HepG2 (cell line): ENCODE data around the gene NID2. TPM values are rescaled to one million over a fixed set of nuclear protein-coding genes. Genes with fewer than 3 reads are reported as not detected.

Experiments used
- ATAC-seq: fragments of 200-7000 bp; cut with Tn5 transposase; 3 replicates; pipeline ENCODE4 v1.9.1; 2020; ENCODE audit warnings: mild to moderate bottlenecking, moderate library complexity
- BruUV-seq: library from RNA; stranded (reverse); fragments of 400-500 nt; replicated peaks from 2 replicates; lab custom pipeline; 2021; lab: Mats Ljungman, UMichigan
- CTCF ChIA-PET: fragments of 300-600 bp; formaldehyde crosslinking; extraction: SDS; loops from one replicate; lab custom pipeline; 2021; ENCODE audit warnings: low total read pairs, inconsistent platforms, low intra/inter-chr PET ratio; lab: Yijun Ruan, JAX
- POLR2A ChIA-PET: fragments of 350-600 bp; sonication (Branson Sonifier 250); formaldehyde crosslinking; loops from one replicate; lab custom pipeline; 2020; ENCODE audit warnings: antibody characterized with exemption, inconsistent platforms; lab: Yijun Ruan, JAX
- DNase-seq: peaks from one replicate; pipeline ENCODE4 v3.0.0-alpha.2; 2015; ENCODE audit warnings: low spot score
- FAIRE-seq: peaks from 3 replicates; lab custom pipeline; 2011; peaks lifted over from hg19 to GRCh38; lab: Jason Lieb, UNC
- H2AFZ ChIP-seq: one replicate; pipeline ENCODE4 v1.6.1; 2011; ENCODE audit warnings: low read length, inconsistent platforms
- H3K27ac ChIP-seq: fragments of 300-600 bp; 3 replicates; pipeline ENCODE4 v1.8.0; 2011; ENCODE audit warnings: mixed run types, mild to moderate bottlenecking, mixed read lengths, low read length, inconsistent platforms; ENCODE audit not compliant: insufficient read depth; ENCODE audit errors: extremely low read length
- H3K27me3 ChIP-seq, 2 experiments: fragments of 200-600 bp in 1 of 2; 2 replicates in 1 of 2; 3 replicates in 1 of 2; pipeline versions ENCODE4 v1.6.0 to v1.8.0; 2011; ENCODE audit warnings: low read length in 2 of 2, mild to moderate bottlenecking in 2 of 2, moderate library complexity in 2 of 2, inconsistent platforms in 1 of 2; ENCODE audit not compliant: insufficient read depth in 2 of 2, control insufficient read depth in 1 of 2
- H3K36me3 ChIP-seq, 2 experiments: fragments of 200-600 bp in 1 of 2; replicated peaks in 1 of 2; 2 replicates in 1 of 2; 3 replicates in 1 of 2; pipeline versions ENCODE4 v1.5.1 to v1.8.0; 2011; ENCODE audit warnings: low read length in 2 of 2, inconsistent platforms in 1 of 2; ENCODE audit not compliant: insufficient read depth in 2 of 2, control insufficient read depth in 1 of 2
- H3K4me1 ChIP-seq: 2 replicates; pipeline ENCODE4 v1.5.1; 2012; ENCODE audit warnings: low read length, inconsistent platforms; ENCODE audit not compliant: insufficient read depth
- H3K4me2 ChIP-seq: 2 replicates; pipeline ENCODE4 v1.6.0; 2011; ENCODE audit warnings: low read depth, low read length, inconsistent platforms
- H3K4me3 ChIP-seq, 3 experiments: fragments of 200-600 bp in 1 of 3; sonication (generic), shearing (Covaris generic) in 1 of 3; replicated peaks in 1 of 3; 2 replicates each; pipeline ENCODE4 v1.5.1; 2011 to 2016; ENCODE audit warnings: low read length in 3 of 3, inconsistent platforms in 2 of 3, low read depth in 2 of 3, mild to moderate bottlenecking in 2 of 3, control low read depth in 1 of 3, mixed read lengths in 1 of 3; ENCODE audit not compliant: insufficient read depth in 1 of 3
- H3K79me2 ChIP-seq: one replicate; pipeline ENCODE4 v1.6.1; 2011; ENCODE audit warnings: low read length, inconsistent platforms; ENCODE audit not compliant: insufficient read depth
- H3K9ac ChIP-seq: 2 replicates; pipeline ENCODE4 v1.6.0; 2011; ENCODE audit warnings: mild to moderate bottlenecking, low read depth, low read length, inconsistent platforms; ENCODE audit not compliant: insufficient read depth
- H3K9me3 ChIP-seq: 2 replicates; pipeline ENCODE4 v1.5.1; 2012; ENCODE audit warnings: mild to moderate bottlenecking, low read length
- H4K20me1 ChIP-seq: 2 replicates; pipeline ENCODE4 v1.6.0; 2011; ENCODE audit warnings: inconsistent platforms, mild to moderate bottlenecking, low read length, moderate library complexity; ENCODE audit not compliant: insufficient read depth
- CSRNP2 ChIP-seq: sonication (generic); formaldehyde crosslinking; conservative IDR thresholded peaks from 2 replicates; pipeline ENCODE4 v1.8.0; 2022; ENCODE audit warnings: low read depth, missing genetic modification reagents
- HCFC1 ChIP-seq: fragments of 150-350 bp; IDR thresholded peaks from 2 replicates; pipeline ENCODE4 v1.6.1; 2014; ENCODE audit warnings: low read depth, low read length
- ZHX2 ChIP-seq, 2 experiments: sonication (generic) in 1 of 2; formaldehyde crosslinking in 1 of 2; IDR thresholded peaks; 2 replicates each; pipeline versions ENCODE4 v1.6.1 to v1.9.0; 2014 to 2022; ENCODE audit warnings: antibody characterized with exemption in 1 of 2, borderline replicate concordance in 1 of 2, inconsistent platforms in 1 of 2, low read depth in 1 of 2, missing genetic modification reagents in 1 of 2
- ZNF124 ChIP-seq: sonication (generic); formaldehyde crosslinking; IDR thresholded peaks from 2 replicates; pipeline ENCODE4 v1.4.0; 2020; ENCODE audit warnings: missing genetic modification reagents
- ZNF296 ChIP-seq: sonication (generic); formaldehyde crosslinking; conservative IDR thresholded peaks from 2 replicates; pipeline ENCODE4 v1.5.0; 2020; ENCODE audit warnings: mild to moderate bottlenecking, missing genetic modification reagents
- ZNF784 ChIP-seq: sonication (generic); formaldehyde crosslinking; IDR thresholded peaks from 2 replicates; pipeline ENCODE4 v1.5.1; 2020; ENCODE audit warnings: missing genetic modification reagents, mild to moderate bottlenecking, borderline replicate concordance
- WGBS: methylation state at CpG from one replicate; pipeline ENCODE4 v1.1.6; 2017; ENCODE audit warnings: low lambda C conversion rate; 5-methylcytosine and 5-hydroxymethylcytosine counted together
- in situ Hi-C: cut with HindIII; loops from 2 replicates; pipeline ENCODE4 v1.10.0; 2017; ENCODE audit warnings: low pct_unique_long_range_greater_than_20kb; ENCODE audit not compliant: extremely low pct_ligation_motif_present
- intact Hi-C: fragments of 100-400 bp; cut with micrococcal nuclease; formaldehyde crosslinking; loops from one replicate; pipeline ENCODE4 v1.10.0; 2022; ENCODE audit not compliant: unreplicated experiment
- polyA plus RNA-seq, 8 experiments: library from polyadenylated mRNA; depleted of rRNA in 3 of 8; stranded (reverse) in 7 of 8; unstranded in 1 of 8; fragments of >200 nt; fragmentation: Illumina TruSeq in 4 of 8; extraction: Trizol in 4 of 8; gene quantifications; 2 replicates each; pipeline versions ENCODE4 v1.2.1 to v1.2.3, GENCODE V29; 2011 to 2016; ENCODE audit warnings: low read depth in 4 of 8, missing spikeins in 1 of 8, mixed read lengths in 1 of 8; ENCODE audit not compliant: insufficient read depth in 1 of 8
- total RNA-seq, 5 experiments: library from RNA; depleted of rRNA; stranded (reverse); fragments of >200 nt; fragmentation: Illumina TruSeq; extraction: Trizol; gene quantifications; 2 replicates each; pipeline ENCODE4 v1.2.3, GENCODE V29; 2016; ENCODE audit warnings: low read depth in 1 of 5

The NID2 gene
- total and polyA plus RNA-seq, 2 of the 13 experiments (the other 11 are each of a cell fraction or from before 2014, with no cell fraction given), result 0.11 TPM; not detected in 1

- Histone ChIP-seq H3K79me2 (peaks cover 3% of the 10 kb centered on the region), H3K27ac (no peak overlapping the region), H3K9ac (no peak overlapping the region), H3K4me2 (no peak overlapping the region), H2AFZ (no peak overlapping the region), H4K20me1 (no peaks in the 10 kb centered on the region), H3K4me3 (no peak overlapping the region), H3K36me3 (peaks cover 17 to 70% of the 10 kb centered on the region in 2 experiments), H3K9me3 (no peaks in the 10 kb centered on the region), H3K27me3 (no peaks in the 10 kb centered on the region), H3K4me1 (no peaks in the 10 kb centered on the region)
- no TSS peak for BruUV-seq
- no peak for FAIRE-seq
- no peak for ATAC-seq
- no peak for TF ChIP-seq CSRNP2 (CRISPR knock-in tag)
- TF ChIP-seq HCFC1, result no peak
- no peak for TF ChIP-seq ZHX2 (IDR thresholded peaks at IDR 0.05; ENCODE audit: low read depth)
- no peak for TF ChIP-seq ZHX2 (CRISPR knock-in tag; IDR thresholded peaks at IDR 0.05; ENCODE audit: borderline replicate concordance)
- no peak for TF ChIP-seq ZNF784 (CRISPR knock-in tag)
- no peak for TF ChIP-seq ZNF124 (CRISPR knock-in tag)
- TF ChIP-seq ZNF296 (CRISPR knock-in tag), result no peak
- in situ Hi-C loops, result no loop called here
- ChIA-PET POLR2A (no interaction called here), CTCF (no interaction called here)
- 98% methylated on average over 3 of the region's 3 CpGs for WGBS
- intact Hi-C loops, result no loop called here
- DNase-seq, result no peak
Observed at GRCh38 chr14:52000696-52001095, 68.2 kb downstream of the NID2 start.
